Fibroblast of skin of right biceps (primary cell): Measurements from ENCODE around the gene LIN7A.
A peak's percentile ranks its signal among the peaks of the same experiment; 100 is the strongest.
"Not testable (repeated sequence)": the region's sequence is repeated elsewhere in the genome, so short reads cannot be mapped to it uniquely, and the experiment has no call there.

Source experiments
- DNase-seq: peaks from one replicate; pipeline ENCODE4 v3.0.0-alpha.2; 2013

LIN7A gene

DNA sequence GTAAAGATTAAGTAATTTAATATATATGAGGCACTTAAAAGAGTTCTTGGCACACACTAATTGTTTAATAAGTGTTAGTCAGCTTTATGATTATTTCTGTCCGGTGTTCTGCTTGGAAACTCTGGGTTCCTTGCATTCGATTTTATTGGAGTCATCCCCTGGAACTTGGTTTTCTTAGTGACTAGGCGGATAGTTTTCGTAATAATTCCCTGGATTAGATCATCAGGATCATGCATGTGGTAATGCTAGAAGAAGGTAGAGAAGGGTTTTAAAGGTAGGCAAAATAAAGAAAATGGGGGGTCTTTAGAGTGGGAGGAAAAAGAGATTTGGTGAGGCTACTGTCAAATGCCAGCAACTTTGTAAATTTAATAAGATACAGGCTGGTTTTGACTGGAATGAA lies 132.6 kb downstream of the LIN7A start:
- peak; percentile 28 for DNase-seq

DNA sequence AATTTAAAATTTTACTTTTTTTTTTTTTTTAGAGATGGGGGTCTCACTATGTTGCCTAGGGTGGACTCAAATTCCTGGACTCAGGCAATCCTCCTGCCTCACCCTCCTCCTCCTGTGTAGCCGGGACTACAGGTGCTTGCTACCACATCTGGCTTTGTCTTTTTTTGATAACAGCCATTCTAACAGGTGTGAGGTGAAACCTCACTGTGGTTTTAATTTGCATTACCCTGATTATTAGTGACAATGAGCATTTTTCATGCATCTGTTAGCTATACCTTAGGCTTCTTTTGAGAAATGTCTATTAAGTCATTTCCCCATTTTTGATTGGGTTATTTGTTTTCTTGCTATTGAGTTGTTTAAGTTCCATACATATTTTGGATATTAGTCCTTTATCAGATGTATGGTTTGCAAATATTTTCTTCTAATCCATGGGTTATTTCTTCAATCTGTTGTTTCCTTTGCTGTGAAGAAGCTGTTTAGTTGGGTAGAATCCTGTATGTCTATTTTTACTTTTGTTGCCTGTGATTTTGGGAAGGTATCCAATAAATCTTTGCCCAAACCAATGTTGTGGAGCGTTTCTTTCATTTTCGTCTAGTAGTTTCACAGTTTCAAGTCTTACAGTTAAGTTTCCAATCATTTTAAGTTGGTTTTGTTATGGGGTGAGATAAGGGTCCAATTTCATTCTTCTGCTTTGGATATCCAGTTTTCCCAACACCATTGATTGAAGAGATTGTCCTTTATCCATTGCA lies 134.9 kb downstream of the LIN7A start:
- DNase-seq: no peak

DNA sequence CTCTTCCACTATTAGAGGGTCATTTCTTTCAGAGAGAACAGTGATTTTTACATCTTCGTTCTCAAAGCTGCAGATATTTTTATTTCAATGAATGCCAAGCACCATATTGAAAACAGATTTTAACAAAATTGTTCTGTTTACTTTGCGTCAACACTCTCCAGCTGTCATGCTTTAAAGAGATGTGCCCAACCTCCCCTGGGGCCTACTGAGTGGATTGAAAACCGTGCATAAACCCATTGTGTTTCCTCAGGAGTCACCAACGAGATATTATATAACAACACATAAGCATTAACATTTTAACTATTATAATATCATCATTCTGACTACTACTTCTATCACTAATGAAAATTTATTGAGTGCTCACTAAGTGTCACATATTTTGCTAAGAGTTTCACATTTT lies 139.5 kb downstream of the LIN7A start:
- DNase-seq: no peak

DNA sequence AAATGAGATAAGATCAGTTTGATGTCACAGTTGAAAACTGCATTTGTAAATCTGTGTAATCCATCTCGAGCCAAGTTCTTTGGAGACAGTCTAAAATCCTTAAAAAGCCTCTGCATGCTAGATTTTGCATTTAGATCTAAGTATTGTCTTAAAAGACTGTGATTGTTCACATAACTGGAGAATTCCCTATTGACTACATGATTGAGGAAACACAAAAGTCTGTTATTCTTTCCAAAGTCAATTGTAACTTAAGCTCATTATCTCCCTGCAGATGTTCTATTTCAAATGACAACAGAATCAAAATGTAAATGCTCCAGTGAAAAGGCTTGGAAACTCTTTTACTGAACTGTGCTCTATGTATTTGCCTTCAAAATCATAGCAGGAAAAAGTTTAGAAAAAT lies 143.2 kb downstream of the LIN7A start:
- no peak for DNase-seq

DNA sequence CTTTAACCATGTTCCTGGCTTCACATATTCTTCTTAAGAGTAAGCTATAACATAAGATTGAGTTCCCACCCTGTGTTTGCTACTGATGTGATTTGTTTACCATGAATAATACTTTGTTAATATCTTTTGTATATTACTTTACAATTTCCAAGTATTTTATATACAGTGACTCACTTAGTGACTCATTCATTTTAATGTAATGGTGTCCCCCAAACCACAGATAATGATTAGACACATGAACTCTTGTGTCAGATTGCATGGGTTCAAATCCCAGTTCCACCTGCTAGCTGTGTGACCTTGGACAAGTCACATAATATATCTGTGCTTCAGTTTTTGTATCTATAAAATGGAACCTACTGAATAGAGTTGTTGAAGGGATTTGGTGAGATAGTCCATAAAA lies 144.9 kb downstream of the LIN7A start:
- peak; percentile 19 for DNase-seq

DNA sequence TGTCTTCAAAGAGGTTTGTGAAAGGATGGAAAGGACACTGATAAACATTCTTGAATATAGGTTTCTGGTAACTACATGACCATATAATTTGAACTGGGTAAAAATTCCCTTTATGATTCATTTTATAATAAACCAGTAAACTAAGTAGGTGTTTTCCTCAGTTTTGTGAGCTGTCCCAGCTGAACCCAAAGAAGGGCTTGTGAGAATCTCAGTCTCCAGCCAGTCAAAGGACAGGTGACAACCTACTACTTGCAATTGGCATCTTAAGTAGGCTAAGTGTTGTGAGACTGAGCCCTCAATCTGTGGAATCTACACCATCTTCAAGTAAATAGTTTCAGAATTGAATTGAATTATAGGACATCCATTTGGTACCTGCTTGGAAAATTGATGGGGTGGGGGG lies 145.9 kb downstream of the LIN7A start:
- DNase-seq: no peak

DNA sequence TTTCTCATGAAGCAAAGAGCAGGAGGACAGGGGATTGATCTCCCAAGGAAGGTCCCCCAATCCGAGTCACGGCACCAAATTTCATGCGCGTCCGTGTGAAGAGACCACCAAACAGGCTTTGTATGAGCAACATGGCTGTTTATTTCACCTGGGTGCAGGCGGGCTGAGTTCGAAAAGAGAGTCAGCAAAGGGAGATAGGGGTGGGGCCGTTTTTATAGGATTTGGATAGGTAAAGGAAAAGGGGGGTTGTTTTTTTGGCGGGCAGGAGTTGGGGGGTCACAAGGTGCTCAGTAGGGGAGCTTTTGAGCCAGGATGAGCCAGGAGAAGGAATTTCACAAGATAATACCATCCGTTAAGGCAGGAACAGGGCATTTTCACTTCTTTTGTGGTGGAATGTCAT lies 149.3 kb downstream of the LIN7A start:
- DNase-seq: not testable (repeated sequence)

DNA sequence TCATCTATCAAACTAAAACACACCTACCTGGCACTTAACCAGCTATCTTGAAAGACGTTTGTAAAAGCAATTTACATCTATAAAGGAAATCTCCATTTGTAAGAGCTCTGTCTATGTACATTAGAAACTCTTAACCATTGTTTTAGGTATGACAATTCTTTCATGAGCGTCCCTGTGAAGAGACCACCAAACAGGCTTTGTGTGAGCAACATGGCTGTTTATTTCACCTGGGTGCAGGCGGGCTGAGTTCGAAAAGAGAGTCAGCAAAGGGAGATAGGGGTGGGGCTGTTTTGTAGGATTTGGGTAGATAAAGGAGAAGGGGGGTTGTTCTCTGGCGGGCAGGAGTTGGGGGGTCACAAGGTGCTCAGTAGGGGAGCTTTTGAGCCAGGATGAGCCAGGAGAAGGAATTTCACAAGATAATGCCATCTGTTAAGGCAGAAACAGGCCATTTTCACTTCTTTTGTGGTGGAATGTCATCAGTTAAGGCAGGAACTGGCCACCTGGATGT lies 154.7 kb downstream of the LIN7A start:
- DNase-seq: not testable (repeated sequence)

DNA sequence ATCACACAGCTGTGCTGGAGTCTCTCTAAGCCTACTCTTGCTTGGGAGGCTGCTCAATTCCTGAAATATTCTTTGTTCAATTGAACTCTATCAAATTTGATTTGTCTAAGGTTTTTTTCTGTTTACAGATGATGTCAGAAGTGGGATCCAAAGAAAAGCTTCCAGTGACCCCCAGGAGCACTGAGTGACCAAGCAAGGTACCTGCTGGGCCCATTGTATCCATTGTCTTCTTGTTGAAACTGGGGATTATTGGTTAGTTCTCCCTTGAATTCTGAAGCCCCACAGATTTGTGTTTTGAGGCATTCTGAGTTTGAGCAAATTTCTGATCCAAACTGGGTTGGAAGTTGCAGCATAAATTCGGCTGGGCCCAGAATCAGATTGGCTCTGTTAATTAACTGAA lies 156.4 kb downstream of the LIN7A start:
- DNase-seq: no peak

DNA sequence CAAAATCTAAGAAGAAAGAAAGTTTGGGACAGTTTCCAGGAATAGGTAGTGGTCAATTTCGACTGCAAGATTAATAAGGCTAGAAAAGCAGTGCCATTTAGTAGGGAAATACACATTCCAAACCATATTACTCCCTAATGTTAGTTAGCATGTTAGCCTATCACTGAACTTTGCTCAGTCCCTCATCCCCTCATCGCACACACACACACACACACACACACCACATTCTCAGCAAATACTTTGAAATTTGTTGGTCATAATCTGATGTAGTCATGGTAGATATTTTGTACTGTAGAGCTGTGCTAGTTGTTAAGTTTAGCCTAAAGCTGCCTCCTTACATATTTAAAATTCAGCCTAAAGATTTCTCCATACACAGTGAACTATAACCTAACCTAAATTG lies 157.0 kb downstream of the LIN7A start:
- DNase-seq: no peak

DNA sequence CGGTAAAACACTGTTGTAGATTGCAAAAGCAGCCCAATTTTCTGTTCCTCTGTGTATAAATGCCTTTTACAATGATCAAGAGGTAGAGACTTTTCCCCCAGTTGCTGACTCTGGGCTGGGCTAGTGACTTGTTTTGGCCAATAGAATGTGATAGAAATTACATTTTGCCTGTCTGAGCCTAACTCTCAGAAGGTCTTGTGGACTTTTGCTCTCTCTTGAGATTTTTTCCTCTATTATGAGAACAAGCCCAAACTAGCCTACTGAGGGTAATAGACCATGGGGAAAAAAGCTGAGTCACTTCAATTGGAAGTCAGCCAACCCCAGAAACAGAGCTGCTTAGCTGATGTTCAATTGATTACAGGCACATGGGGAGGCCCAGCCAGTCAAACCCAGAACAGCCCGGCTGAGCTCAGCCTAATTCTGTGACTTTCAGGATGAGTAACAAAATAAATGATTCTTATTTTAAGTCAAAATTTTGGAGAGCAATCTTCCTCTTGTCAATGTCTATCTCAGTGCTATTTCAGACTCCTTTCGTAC lies 159.7 kb downstream of the LIN7A start:
- DNase-seq: peak; percentile 97

DNA sequence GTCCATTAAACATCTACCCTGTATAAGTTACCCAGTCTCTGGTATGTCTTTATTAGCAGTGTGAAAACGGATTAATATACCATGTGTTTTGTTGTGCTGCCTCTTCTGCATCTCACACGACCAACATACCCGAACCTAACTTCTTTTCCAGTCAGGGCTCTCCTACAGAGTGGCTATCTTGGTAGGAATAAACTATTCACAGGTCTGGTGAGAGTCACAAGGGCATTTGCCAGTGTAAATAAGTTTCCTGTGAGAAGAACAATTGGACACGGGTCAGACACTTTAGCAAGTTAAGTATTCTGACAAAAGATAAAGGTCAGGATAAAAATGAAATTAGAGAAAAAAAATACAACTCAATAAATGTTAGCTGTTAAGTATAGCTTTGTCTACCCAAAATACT lies 160.1 kb downstream of the LIN7A start:
- DNase-seq: no peak

DNA sequence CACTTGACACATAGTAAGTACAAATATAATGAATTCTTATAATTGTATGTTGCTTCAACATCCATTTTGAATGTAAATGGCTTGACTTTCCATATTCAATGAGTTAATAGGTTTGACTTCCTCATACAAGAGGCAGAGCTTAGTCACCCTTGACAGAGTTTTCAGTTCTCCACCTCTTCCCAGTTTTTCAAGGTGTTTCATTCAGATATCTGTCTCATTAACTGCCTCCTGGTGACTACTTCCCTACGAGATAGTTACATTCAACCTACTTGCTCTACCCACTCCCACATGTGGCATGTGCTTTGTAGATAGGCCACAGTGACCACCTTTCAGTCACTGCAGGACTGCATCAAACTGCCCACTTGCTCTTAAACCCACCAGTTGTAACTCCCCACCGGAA lies 161.0 kb downstream of the LIN7A start:
- no peak for DNase-seq

DNA sequence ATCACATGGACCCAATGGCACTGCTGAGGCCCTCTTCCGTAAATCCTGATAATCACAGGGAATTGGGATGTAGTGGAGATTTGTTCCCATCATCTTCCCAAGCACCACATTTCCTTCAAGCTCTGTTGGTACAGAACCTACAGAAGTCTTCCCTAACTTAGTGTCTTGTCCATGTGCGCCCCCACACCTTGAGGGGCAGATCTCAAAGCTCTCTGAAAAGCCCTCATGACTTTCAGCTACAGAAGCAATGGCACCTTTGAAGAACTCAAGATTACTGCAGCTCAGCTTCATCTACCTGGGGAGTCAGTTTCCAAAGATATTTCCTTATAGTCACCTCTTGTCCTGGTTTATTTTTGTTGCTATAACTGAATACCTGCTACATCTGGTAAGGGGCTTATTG lies 166.8 kb downstream of the LIN7A start:
- DNase-seq: no peak

DNA sequence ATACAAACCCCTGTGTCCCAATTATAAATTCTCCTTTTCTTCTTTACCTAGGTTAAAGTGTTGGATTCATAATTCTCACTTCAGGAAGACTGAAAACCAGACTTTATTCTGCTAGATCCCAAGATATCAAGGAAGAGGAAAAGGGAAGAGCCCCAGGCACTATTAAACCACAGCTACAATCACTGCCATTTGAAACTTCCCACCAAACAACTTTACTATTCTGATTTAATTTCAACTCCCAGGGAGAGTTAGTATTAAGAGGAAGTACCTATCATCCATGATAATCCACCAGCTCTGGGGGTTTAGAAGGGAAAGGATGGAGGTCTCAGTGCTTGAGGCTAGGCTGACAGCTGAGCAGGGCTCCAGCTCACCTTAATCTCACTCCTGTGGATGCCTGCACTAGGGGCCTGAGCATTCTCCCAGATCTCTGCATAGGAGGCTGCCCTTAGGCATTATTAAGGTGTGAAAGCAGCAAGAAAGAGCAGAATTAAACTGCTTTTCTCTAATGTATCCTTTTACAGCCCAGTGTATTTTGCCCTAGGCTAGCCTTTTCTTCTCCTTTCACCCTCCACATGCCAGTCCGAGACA lies 168.1 kb downstream of the LIN7A start:
- no peak for DNase-seq

DNA sequence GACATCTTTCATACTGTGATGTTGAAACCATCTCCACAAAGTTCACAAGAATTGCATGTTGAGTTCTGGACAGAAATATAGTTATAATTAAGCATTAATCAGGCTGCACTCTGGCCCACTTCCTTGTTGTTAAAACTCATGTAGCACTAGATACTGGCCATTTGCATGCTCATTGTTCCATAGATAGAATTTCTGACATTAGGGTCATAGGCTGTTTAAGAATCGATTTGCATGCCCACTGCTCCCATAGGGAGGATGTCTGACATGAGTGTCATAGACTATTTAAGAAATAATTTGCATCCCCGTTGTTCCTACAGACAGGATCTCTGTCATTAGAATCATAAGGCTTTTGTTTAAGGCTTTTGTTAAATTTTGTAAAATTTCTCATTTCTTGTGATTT lies 170.8 kb downstream of the LIN7A start:
- no peak for DNase-seq

DNA sequence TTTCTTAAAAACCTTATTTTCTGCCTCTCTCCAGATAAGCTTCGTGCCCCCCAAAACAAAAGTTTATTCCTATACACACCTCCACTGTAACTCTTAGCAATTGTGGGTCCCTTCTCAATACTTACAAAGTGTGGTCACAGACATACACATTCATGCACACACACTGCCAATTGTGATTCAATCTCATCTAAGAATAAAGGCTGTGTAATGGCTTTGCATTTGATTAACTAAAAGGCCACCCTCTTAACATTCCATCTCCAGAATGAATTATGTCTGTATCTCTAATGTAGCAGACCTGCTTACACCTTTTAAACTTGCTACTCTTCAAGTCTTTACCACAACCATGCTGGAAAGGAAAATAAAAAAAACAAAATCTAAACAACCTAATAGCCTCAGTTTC lies 171.5 kb downstream of the LIN7A start:
- no peak for DNase-seq

DNA sequence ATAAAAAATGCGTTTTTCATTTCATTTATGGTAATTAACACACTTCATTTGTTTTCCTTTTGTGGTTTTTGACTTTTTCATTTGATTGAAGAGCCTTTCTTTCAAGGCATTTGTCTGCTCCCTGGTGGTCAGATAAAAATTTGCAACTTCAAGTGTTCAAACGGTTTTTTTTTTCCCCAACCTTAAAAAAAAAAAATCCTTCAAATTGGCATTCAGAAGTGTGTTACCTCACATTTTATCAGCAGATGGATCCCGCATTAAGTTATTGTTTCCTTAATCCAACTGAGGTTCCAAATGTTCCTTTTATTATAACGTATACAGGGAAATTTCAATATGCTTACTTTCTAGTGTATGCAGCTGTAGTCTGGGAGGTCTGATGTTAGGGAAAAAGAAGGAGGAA lies 173.9 kb downstream of the LIN7A start:
- peak; percentile 66 for DNase-seq

DNA sequence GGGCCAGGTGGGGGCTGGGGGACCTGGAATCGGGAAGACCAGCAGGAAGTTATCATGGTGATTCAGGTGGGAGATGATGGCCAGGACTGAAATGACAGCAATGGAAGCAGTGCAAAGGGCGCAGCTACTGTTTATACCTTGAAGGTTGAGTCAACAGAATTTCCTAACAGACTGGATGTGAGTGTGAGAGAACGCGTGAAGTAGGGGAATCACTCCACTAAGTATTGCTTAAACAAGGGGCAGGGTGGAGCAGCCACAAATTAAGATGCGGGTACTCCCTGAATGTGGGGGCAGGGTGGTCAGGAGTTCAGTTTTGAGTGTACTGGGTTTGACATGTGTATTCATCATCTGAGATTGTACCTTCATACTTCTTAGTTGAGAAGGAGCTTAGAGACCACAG lies 175.9 kb downstream of the LIN7A start:
- no peak for DNase-seq

DNA sequence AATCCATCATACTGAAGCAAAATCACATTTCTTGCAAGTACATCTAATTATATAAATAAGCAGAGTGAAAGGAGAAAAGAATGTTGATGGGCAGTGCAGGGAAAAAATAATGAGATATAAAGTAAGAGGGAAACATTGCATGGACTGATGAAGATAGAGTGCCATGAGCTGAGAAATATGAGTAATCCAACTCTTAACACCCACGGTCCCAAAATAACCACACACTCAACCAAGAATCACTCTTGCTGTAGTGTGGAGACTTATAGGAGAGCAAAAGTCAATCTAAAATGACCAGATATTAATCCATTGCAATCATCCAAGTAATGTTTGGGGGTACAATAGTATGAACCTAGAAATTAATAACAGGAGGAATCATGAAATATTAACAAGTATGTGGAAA lies 180.9 kb downstream of the LIN7A start:
- peak; percentile 65 for DNase-seq

DNA sequence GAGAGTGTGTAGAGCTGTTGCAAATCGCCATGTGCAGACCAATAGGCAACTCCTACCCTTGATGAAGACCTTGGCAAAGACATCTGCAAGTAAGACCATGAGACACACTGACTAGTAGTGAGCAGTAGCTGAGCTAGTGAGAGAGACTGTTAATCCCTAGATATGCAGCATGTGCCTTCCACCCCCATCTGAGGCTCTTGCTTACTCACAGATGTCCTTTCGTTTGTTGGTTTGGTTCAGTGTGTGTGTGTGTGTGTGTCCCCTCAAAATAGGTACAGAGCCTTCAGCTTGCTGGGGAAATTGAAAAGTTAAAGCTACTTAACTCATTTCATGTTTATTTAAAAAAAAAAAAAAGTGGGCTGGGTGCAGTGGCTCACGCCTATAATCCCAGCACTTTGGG lies 183.5 kb downstream of the LIN7A start:
- DNase-seq: no peak

DNA sequence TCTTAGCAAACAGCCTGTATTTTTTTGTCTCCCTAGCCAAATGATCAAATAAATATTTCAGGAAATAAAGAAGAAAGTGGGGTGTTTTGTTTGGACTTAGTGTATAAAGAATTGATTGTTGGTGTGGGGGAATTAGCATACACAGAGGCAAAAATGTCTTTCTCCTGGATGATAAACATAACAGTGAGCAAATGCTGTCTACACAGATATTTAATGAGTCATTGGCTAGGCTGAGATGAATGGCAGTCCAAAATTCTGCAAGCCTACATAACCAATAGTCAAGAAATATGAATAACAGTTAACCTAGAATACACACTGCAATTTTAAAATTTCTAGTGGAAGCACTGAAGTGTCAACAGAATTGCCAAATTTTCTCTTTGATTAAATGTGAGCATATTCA lies 185.3 kb downstream of the LIN7A start:
- peak; percentile 38 for DNase-seq

DNA sequence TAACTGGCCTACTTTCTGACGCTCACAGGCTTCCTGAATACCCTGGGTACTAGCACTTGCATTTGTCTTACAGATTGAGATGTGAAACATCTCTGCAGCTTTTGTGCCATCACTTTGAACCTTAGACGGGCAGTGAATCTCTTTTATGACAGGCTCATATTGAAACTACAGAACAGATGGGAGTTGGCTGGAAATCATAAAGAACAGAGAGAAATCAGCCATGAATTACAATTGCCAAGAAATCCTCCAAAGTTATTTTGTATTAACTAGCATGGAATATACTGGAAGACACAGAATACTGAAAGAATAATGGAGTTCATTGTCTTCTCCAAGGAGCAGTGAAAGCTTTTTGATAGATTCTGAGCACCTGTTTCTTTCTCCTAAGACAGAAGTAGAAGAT lies 188.3 kb downstream of the LIN7A start:
- no peak for DNase-seq

DNA sequence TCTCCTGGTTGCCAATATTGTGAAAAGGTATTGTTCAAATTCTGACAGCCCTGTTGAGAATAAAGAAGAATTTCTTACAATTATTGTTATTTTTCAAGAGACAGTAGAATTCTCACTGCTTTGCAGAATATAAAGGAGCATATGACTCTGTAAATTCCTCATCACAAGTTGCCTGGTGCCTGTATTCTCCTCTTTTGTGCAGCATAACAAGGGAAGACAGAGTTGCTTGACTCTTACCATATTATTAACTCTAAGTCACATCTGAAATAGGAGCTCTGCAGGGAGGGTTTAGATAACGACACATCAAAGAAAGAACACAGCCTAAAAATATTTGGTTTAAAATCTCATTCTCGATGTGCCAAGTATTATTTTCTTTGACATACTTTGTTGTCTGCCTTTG lies 189.9 kb downstream of the LIN7A start:
- no peak for DNase-seq
